GM23248 (cell line): ENCODE data around the gene PABPC3. TPM values are rescaled to one million over a fixed set of nuclear protein-coding genes. Genes with fewer than 3 reads are reported as not detected.

ENCODE experiments used
- DNase-seq: peaks from one replicate; pipeline ENCODE4 v3.0.0-alpha.2; 2015
- H2AFZ ChIP-seq: fragments of 200-600 bp; sonication (generic); 2 replicates; pipeline ENCODE4 v1.6.1; 2016; ENCODE audit warnings: antibody characterized with exemption
- H3F3A ChIP-seq: fragments of 200-600 bp; sonication (generic); 2 replicates; pipeline ENCODE4 v1.6.1; 2016; ENCODE audit warnings: mild to moderate bottlenecking, antibody characterized with exemption, mixed run types; ENCODE audit not compliant: insufficient read depth
- H3K27ac ChIP-seq: fragments of 200-600 bp; sonication (generic); 2 replicates; pipeline ENCODE4 v1.5.1; 2016; ENCODE audit warnings: mild to moderate bottlenecking
- H3K27me3 ChIP-seq: fragments of 200-600 bp; sonication (generic); replicated peaks from 2 replicates; pipeline ENCODE4 v1.6.1; 2016; ENCODE audit warnings: mild to moderate bottlenecking; ENCODE audit not compliant: insufficient read depth
- H3K36me3 ChIP-seq: fragments of 200-600 bp; sonication (generic); 2 replicates; pipeline ENCODE4 v1.6.1; 2016; ENCODE audit warnings: low read depth, mild to moderate bottlenecking
- H3K4me1 ChIP-seq: fragments of 200-600 bp; sonication (generic); 2 replicates; pipeline ENCODE4 v1.6.1; 2016; ENCODE audit warnings: mild to moderate bottlenecking; ENCODE audit not compliant: insufficient read depth
- H3K4me2 ChIP-seq: fragments of 200-600 bp; sonication (generic); one replicate; pipeline ENCODE4 v1.6.1; 2016; ENCODE audit warnings: mild to moderate bottlenecking; ENCODE audit not compliant: unreplicated experiment
- H3K4me3 ChIP-seq: fragments of 200-600 bp; sonication (generic); 2 replicates; pipeline ENCODE4 v1.5.1; 2016; ENCODE audit warnings: mild to moderate bottlenecking
- H3K79me2 ChIP-seq: fragments of 200-600 bp; sonication (generic); 2 replicates; pipeline ENCODE4 v1.6.1; 2016; ENCODE audit warnings: mild to moderate bottlenecking; ENCODE audit not compliant: insufficient read depth
- H3K9ac ChIP-seq: fragments of 200-600 bp; sonication (generic); 2 replicates; pipeline ENCODE4 v1.6.1; 2016; ENCODE audit warnings: mild to moderate bottlenecking
- H3K9me2 ChIP-seq: fragments of 200-600 bp; sonication (generic); 2 replicates; pipeline ENCODE4 v1.6.1; 2016; ENCODE audit warnings: mixed run types, mild to moderate bottlenecking, moderate library complexity; ENCODE audit not compliant: insufficient read depth
- H3K9me3 ChIP-seq: fragments of 200-600 bp; sonication (generic); one replicate; pipeline ENCODE4 v1.6.1; 2017; ENCODE audit warnings: low read depth
- H4K20me1 ChIP-seq: fragments of 200-600 bp; sonication (generic); 2 replicates; pipeline ENCODE4 v1.6.0; 2016; ENCODE audit not compliant: insufficient read depth
- EZH2 ChIP-seq: fragments of 200-600 bp; sonication (generic); IDR thresholded peaks from 2 replicates; pipeline ENCODE4 v1.6.1; 2018; ENCODE audit warnings: antibody characterized with exemption, mild to moderate bottlenecking; ENCODE audit not compliant: insufficient read depth, poor library complexity, severe bottlenecking
- EZH2phosphoT487 ChIP-seq: fragments of 200-600 bp; sonication (generic); IDR thresholded peaks from 2 replicates; pipeline ENCODE4 v1.6.1; 2018; ENCODE audit warnings: antibody characterized with exemption, moderate library complexity, mild to moderate bottlenecking, low read depth; ENCODE audit not compliant: insufficient read depth
- WGBS, 2 experiments: methylation state at CpG; one replicate each; pipeline ENCODE4 v1.1.6; 2015 to 2017; ENCODE audit warnings: low lambda C conversion rate in 2 of 2, low coverage in 1 of 2; ENCODE audit errors: missing lambda C conversion rate in 2 of 2; 5-methylcytosine and 5-hydroxymethylcytosine counted together
- in situ Hi-C: fragments of 300-500 bp; cut with MboI; formaldehyde crosslinking; loops from 2 replicates; pipeline ENCODE4 v1.15.0; 2020
- polyA plus RNA-seq: library from polyadenylated mRNA; unstranded; fragments of >200 nt; fragmentation: Nextera tagmentation; extraction: Ambion mirVana; gene quantifications from 2 replicates; pipeline ENCODE4 v1.2.1, GENCODE V29; 2016
- total RNA-seq: library from RNA; depleted of rRNA; stranded (reverse); fragments of >200 nt; shearing (Covaris generic); gene quantifications from 2 replicates; pipeline ENCODE4 v1.2.3, GENCODE V29; 2014; rRNA removed

Gene PABPC3
- total RNA-seq (under 0.01 TPM in 2 replicates), polyA plus RNA-seq (0.18 and 0.20 TPM in 2 replicates)

DNA sequence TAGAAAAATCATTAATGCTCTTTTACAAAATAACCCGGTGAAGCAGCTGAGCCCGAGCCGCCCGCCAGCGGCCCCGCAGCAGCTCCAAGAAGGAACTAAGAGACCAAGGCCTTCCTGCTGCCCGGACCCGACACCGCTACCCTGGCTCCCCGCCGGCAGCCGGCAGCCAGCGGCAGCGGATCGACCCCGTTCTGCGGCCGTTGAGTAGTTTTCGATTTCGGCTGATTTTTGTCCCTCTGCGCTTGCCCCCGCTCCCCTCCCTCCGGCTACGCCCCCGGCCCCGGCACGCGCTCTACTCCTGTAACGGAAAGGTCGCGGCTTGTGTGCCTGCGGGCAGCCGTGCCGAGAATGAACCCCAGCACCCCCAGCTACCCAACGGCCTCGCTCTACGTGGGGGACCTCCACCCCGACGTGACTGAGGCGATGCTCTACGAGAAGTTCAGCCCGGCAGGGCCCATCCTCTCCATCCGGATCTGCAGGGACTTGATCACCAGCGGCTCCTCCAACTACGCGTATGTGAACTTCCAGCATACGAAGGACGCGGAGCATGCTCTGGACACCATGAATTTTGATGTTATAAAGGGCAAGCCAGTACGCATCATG is at the start of gene PABPC3:
TSS of gene PABPC3 (plus strand) at position 286 of the 603 bp plus-strand sequence. CDS start at position 349, 63 bp downstream.
- no peaks in the 10 kb centered on the region for H3F3A ChIP-seq
- H3K9me2 ChIP-seq, result no peaks in the 10 kb centered on the region
- H3K36me3 ChIP-seq, result no peaks in the 10 kb centered on the region
- no peak within 1 kb of the TSS for H3K4me3 ChIP-seq
- no peak within 1 kb of the TSS for H3K27ac ChIP-seq
- H2AFZ ChIP-seq, result no peak within 1 kb of the TSS
- DNase-seq, result no peak
- in situ Hi-C loops, result no loop called here
- H3K9me3 ChIP-seq, result no peaks in the 10 kb centered on the region
- no peaks in the 10 kb centered on the region for H3K4me1 ChIP-seq
- H3K27me3 ChIP-seq, result peaks cover 10% of the 10 kb centered on the region; the same call in 1 of the 2 replicates
- H4K20me1 ChIP-seq, result no peaks in the 10 kb centered on the region
- H3K79me2 ChIP-seq, result no peaks in the 10 kb centered on the region
- 32 to 43% methylated on average over 34 to 50 of the region's 50 CpGs for WGBS, 2 experiments
- H3K4me2 ChIP-seq, result no peak within 1 kb of the TSS
- H3K9ac ChIP-seq, result no peak within 1 kb of the TSS
- no peak for TF ChIP-seq EZH2
- no peak for TF ChIP-seq EZH2phosphoT487

DNA sequence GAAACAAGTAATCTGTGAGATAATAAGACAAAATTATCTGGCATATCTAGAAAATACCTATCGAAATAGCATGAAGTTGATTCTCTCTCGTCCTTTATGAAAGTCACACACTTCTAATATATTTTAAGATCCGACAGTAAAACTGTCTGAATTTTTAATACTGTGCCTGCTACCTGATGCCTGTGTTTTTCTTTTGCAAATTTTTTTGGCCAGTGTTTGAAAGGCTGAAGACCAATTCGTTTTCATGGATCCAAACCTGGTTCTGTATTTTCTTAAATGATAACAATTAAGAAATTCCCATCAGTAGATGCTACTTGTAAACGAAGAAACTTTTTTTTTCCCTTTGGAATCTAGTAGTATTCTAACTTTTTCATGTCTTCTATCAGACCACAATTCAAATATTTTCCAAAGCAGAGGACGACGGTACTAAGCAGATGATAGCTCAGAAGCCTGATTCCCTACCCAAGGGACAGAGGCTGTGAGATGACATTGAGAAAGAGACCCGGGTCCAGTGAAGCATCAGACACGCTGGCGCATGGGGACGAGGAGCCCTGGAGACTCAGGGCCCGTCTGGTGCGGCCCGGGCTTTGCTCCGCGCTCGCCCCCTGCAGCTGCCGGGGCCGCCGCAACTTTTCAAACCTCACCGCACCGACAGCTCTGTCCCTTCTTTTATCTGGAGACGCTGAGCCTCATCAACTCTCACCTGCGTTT is 49.5 kb upstream of the PABPC3 start:
- in situ Hi-C loops, result no loop called here
- no peak overlapping the region for H3K9ac ChIP-seq
- H3K9me3 ChIP-seq, result no peaks in the 10 kb centered on the region
- H3K27me3 ChIP-seq, result peaks cover 42% of the 10 kb centered on the region
- 22 to 27% methylated on average over 14 to 24 of the region's 24 CpGs for WGBS, 2 experiments
- no peaks in the 10 kb centered on the region for H3F3A ChIP-seq
- H3K9me2 ChIP-seq, result no peaks in the 10 kb centered on the region
- no peaks in the 10 kb centered on the region for H3K36me3 ChIP-seq
- H4K20me1 ChIP-seq, result no peaks in the 10 kb centered on the region
- peak overlapping the region; percentile 70 for H3K4me2 ChIP-seq
- H2AFZ ChIP-seq, result peak overlapping the region; percentile 63
- no peak for TF ChIP-seq EZH2phosphoT487
- peak; percentile 39 for TF ChIP-seq EZH2
- peak; percentile 3 for DNase-seq
- H3K4me1 ChIP-seq, result no peaks in the 10 kb centered on the region
- no peak overlapping the region for H3K27ac ChIP-seq
- H3K79me2 ChIP-seq, result no peaks in the 10 kb centered on the region
- peak overlapping the region; percentile 57 for H3K4me3 ChIP-seq

DNA sequence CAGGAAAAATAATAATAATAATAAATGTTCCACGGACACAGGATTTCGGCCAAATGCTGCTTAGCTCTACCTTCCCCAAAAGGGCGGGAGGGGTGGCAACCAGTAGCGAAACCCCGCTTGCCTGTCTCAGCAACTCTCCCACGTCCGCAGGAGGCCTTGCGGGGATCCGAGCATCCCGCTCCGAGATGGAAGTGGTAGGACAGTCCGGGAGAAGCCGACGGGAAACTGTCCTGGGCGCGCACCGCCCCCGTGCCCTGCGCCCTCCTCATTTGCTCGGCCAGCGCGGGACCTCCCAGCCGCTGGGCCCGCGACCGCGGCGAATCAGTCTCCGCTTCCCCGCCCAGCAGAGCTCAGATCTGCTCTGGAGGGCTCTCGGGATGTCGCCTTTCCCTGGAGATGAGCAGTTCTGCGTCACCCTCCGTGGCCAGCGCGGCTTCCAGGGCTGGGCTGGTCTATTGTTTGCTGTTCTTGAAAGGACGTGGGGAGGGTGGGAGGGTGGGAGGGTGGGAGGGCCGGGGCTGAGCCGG is 48.9 kb upstream of the PABPC3 start:
- 1 to 2% methylated on average over 39 of the region's 39 CpGs for WGBS, 2 experiments
- no peak overlapping the region for H3K9ac ChIP-seq
- TF ChIP-seq EZH2phosphoT487, result no peak
- peak; percentile 3 for TF ChIP-seq EZH2

DNA sequence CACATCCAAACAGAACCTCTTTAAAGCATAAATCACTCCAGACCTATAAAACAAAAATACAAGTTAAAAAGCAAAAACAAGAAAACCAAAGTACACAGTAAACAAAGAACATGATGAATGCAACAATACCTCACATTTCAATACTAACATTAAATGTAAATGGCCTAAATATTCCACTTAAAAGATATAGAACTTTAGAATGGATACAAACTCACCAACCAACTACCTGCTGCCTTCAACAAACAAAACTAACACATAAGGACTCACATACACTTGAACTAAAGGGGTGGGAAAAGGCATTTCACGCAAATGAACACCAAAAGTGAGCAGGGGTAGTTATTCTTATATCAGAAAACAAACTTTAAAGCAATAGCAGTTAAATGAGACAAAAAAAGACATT is 44.9 kb upstream of the PABPC3 start:
- no peaks in the 10 kb centered on the region for H3K36me3 ChIP-seq
- H3K79me2 ChIP-seq, result no peaks in the 10 kb centered on the region
- peaks cover 26% of the 10 kb centered on the region for H3K27me3 ChIP-seq
- no peaks in the 10 kb centered on the region for H3F3A ChIP-seq
- no peak overlapping the region for H2AFZ ChIP-seq
- no peak overlapping the region for H3K4me2 ChIP-seq
- TF ChIP-seq EZH2 (no peak), EZH2phosphoT487 (no peak)
- no peak overlapping the region for H3K4me3 ChIP-seq
- no peaks in the 10 kb centered on the region for H4K20me1 ChIP-seq
- H3K27ac ChIP-seq, result no peak overlapping the region
- whole genome bisulfite sequencing, 2 experiments, result 6 to 13% methylated on average over 1 of the region's 1 CpG
- H3K4me1 ChIP-seq, result no peaks in the 10 kb centered on the region
- H3K9me2 ChIP-seq, result no peaks in the 10 kb centered on the region
- in situ Hi-C loops, result no loop called here
- no peak for DNase-seq
- no peaks in the 10 kb centered on the region for H3K9me3 ChIP-seq
- H3K9ac ChIP-seq, result no peak overlapping the region

More for the DNA sequence above, 48.9 kb upstream of the PABPC3 start:
- peaks cover 42% of the 10 kb centered on the region for H3K27me3 ChIP-seq
- in situ Hi-C loops, result no loop called here
- peak; percentile 67 for DNase-seq
- no peaks in the 10 kb centered on the region for H3F3A ChIP-seq
- peak overlapping the region; percentile 57 for H3K4me3 ChIP-seq
- H3K27ac ChIP-seq, result no peak overlapping the region
- H3K79me2 ChIP-seq, result no peaks in the 10 kb centered on the region
- no peaks in the 10 kb centered on the region for H3K9me3 ChIP-seq
- no peaks in the 10 kb centered on the region for H3K4me1 ChIP-seq
- peak overlapping the region; percentile 70 for H3K4me2 ChIP-seq
- no peaks in the 10 kb centered on the region for H3K9me2 ChIP-seq
- H3K36me3 ChIP-seq, result no peaks in the 10 kb centered on the region
- peak overlapping the region; percentile 63 for H2AFZ ChIP-seq
- H4K20me1 ChIP-seq, result no peaks in the 10 kb centered on the region
